Nephron (organoid): Measurements from ENCODE around the gene FMNL2.

ENCODE experiments used
- H3K27ac Mint-ChIP-seq, 3 experiments: 2 replicates each; pipeline ENCODE4 v1.8.0; 2020; ENCODE audit warnings: mixed read lengths in 3 of 3, mild to moderate bottlenecking in 2 of 3, moderate library complexity in 1 of 3
- H3K27me3 Mint-ChIP-seq: 2 replicates; pipeline ENCODE4 v1.8.0; 2021; ENCODE audit warnings: low read depth, mild to moderate bottlenecking, moderate library complexity, mixed read lengths
- H3K36me3 Mint-ChIP-seq: 2 replicates; pipeline ENCODE4 v1.8.0; 2020; ENCODE audit warnings: low read depth, mixed read lengths
- H3K4me1 Mint-ChIP-seq: 2 replicates; pipeline ENCODE4 v1.8.0; 2020; ENCODE audit warnings: mixed read lengths
- H3K4me3 Mint-ChIP-seq, 3 experiments: 2 replicates each; pipeline ENCODE4 v1.8.0; 2020; ENCODE audit warnings: mild to moderate bottlenecking in 3 of 3, mixed read lengths in 3 of 3, moderate library complexity in 2 of 3
- H3K9me3 Mint-ChIP-seq: 2 replicates; pipeline ENCODE4 v1.8.0; 2020; ENCODE audit warnings: mixed read lengths
- TF ChIP-seq, protein P1 (sequence below), 3 experiments: fragments of 200-600 bp; sonication (generic); IDR thresholded peaks; one replicate each; pipeline ENCODE4 v1.5.0; 2021; ENCODE audit warnings: antibody characterized with exemption in 3 of 3; ENCODE audit not compliant: unreplicated experiment in 3 of 3

Gene FMNL2

DNA sequence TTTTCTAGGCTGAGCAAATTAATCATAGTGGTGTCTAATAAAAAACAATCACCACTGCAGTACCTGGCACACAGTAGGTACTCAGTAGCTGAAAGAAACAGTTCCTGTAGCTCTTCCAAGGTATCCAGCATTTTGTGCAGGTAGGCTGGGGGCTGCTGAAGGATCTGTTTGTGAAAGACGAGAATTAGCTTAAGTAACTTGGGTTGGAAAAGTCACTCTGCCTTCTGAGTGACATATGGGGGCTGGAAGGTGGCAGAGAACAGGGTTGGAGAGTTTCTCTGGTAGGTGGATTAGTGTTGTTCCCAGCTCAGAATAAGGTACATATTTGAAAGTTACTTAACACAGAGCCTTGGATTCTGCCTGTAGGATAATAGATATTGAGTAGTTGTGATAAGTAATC lies 72.8 kb downstream of the FMNL2 start:
- H3K4me3 Mint-ChIP-seq, result no peak overlapping the region
- H3K4me1 Mint-ChIP-seq, result peaks cover 67% of the 10 kb centered on the region
- TF ChIP-seq, protein P1, sequence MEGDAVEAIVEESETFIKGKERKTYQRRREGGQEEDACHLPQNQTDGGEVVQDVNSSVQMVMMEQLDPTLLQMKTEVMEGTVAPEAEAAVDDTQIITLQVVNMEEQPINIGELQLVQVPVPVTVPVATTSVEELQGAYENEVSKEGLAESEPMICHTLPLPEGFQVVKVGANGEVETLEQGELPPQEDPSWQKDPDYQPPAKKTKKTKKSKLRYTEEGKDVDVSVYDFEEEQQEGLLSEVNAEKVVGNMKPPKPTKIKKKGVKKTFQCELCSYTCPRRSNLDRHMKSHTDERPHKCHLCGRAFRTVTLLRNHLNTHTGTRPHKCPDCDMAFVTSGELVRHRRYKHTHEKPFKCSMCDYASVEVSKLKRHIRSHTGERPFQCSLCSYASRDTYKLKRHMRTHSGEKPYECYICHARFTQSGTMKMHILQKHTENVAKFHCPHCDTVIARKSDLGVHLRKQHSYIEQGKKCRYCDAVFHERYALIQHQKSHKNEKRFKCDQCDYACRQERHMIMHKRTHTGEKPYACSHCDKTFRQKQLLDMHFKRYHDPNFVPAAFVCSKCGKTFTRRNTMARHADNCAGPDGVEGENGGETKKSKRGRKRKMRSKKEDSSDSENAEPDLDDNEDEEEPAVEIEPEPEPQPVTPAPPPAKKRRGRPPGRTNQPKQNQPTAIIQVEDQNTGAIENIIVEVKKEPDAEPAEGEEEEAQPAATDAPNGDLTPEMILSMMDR (IDR thresholded peaks at IDR 0.05; ENCODE audit: unreplicated experiment in 3 of 3), result no peak
- H3K27ac Mint-ChIP-seq, result peak overlapping the region; percentile 37 to 80 (median 59)
- H3K9me3 Mint-ChIP-seq, result no peaks in the 10 kb centered on the region
- H3K27me3 Mint-ChIP-seq, result no peaks in the 10 kb centered on the region
- no peaks in the 10 kb centered on the region for H3K36me3 Mint-ChIP-seq

DNA sequence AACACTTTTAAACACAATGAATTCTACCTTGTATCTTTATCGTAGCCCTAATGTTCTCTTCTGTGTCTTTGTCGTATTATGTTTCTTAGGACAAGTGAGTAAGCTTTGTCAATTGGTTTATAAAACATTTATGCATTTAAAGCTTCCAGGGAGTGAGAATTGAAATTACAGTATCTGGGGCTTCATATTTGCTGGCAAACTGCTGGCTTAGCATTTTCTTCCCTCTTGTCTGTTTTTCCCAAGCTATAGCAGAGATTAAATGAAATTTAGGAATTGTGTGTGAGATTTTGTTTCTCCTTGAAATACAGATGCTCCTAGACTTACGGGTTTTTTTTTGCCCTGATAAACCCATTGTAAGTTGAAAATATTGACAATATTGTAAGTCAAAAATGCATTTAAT lies 73.3 kb downstream of the FMNL2 start:
- Mint-ChIP-seq H3K36me3 (no peaks in the 10 kb centered on the region), H3K9me3 (no peaks in the 10 kb centered on the region), H3K4me1 (peaks cover 66% of the 10 kb centered on the region), H3K27me3 (no peaks in the 10 kb centered on the region), H3K4me3 (peak overlapping the region in 1 of 3 experiments; percentile 7), H3K27ac (peak overlapping the region; percentile 37 to 80 (median 59))
- TF ChIP-seq, protein P1 (IDR thresholded peaks at IDR 0.05; ENCODE audit: unreplicated experiment in 3 of 3), result no peak

DNA sequence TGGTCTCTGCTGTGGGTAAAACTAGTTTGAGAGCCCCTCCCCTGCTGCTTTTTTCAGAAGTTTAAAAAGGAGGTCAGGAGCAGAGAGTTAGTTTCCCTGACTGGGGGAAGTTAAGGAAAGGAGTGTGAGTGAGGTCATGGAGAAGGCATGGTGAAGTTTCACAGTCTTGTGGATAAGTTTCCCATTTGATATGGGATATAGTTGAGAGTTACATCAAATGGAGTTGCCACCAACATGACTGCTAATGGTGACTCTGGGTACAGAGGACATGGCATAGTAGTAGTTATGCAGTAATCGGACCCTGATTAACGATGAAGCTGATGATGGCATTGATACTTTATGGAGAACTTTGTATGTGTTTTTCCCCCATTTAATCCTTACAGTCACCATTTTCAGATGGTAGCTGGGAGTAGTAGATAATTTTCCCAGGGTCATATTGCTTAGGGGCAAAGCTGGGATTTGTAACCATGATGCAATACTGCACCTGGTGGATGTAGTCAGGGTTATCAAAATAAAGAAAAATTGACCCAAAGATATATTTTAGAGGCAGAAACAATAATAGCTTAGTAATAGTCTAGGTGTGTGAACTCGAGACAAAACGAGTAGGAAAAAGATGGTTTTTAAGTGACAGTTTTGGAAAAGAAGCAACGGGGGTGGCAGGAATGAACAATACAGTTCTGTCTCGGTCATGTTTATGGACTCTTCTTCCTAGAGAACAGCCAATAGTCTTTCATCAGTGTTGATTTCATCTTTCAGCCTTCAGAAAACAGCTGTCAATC lies 74.6 kb downstream of the FMNL2 start:
- TF ChIP-seq, protein P1 (IDR thresholded peaks at IDR 0.05; ENCODE audit: unreplicated experiment in 3 of 3), result no peak
- Mint-ChIP-seq H3K4me1 (peaks cover 69% of the 10 kb centered on the region), H3K27ac (no peak overlapping the region), H3K9me3 (no peaks in the 10 kb centered on the region), H3K4me3 (no peak overlapping the region), H3K27me3 (no peaks in the 10 kb centered on the region), H3K36me3 (no peaks in the 10 kb centered on the region)

DNA sequence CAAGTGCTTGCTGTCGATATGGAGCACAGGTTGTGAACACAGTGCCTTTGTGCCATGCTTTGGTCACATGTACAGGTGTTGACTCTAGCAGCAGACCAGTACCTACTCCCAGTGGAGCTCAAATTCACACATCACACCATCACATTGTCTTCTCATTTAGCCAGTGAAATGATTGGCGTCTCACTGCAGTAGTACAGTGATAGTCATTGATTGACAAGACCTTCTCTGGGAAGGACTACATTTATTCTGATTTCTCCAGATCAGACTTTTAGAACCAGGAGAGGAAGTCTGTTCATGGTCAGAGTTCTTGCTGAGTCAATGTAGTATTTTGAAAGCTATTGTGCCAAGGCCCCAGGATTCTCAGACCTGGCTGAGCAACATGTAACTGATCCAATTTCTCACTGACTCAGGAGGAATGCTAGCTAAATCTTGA lies 75.2 kb downstream of the FMNL2 start:
- Mint-ChIP-seq H3K4me3 (no peak overlapping the region), H3K27me3 (no peaks in the 10 kb centered on the region), H3K36me3 (no peaks in the 10 kb centered on the region), H3K4me1 (peaks cover 68% of the 10 kb centered on the region), H3K9me3 (no peaks in the 10 kb centered on the region), H3K27ac (no peak overlapping the region)
- TF ChIP-seq, protein P1 (IDR thresholded peaks at IDR 0.05; ENCODE audit: unreplicated experiment in 3 of 3), result no peak

DNA sequence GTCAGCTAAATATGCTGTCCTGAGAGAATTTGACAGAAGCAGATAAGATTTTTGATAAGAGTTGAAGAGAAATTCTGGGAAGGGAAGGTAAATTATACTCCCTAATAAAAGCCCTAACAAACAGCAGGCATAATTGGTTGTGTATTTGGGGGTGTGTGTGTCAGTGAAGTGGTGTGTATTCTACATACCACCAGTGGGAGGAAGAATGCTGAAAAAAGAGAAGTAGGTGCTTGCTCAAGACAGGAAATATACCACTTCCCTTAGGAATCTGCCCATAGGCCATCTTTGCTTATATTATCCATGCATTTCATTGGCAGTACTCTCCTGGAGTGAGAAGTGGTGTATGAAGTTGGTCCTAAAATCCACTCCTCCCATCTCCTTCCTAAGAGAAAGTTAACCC lies 76.2 kb downstream of the FMNL2 start:
- Mint-ChIP-seq H3K27ac (peak overlapping the region in 1 of 3 experiments; percentile 3), H3K9me3 (no peaks in the 10 kb centered on the region), H3K4me1 (peaks cover 61% of the 10 kb centered on the region), H3K27me3 (no peaks in the 10 kb centered on the region), H3K4me3 (no peak overlapping the region), H3K36me3 (no peaks in the 10 kb centered on the region)
- TF ChIP-seq, protein P1 (IDR thresholded peaks at IDR 0.05; ENCODE audit: unreplicated experiment in 3 of 3), result no peak
